Measurements from ENCODE around the gene TIMM29.
"Not testable (repeated sequence)": the region's sequence is repeated elsewhere in the genome, so short reads cannot be mapped to it uniquely, and the experiment has no call there.

TIMM29 gene

DNA sequence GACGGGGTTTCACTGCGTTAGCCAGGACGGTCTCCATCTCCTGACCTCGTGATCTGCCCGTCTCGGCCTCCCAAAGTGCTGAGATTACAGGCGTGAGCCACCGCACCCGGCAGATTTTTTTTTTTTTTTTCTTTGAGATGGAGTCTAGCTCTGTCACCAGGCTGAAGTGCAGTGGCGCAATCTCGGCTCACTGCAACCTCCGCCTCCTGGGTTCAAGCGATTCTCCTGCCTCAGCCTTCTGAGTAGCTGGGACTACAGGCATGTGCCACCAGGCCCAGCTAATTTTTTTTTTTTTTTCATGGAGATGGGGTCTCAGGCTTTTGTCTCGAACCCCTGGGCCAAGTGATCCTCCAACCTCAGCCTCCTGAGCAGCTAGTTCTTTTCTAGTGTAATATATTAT lies 13.0 kb downstream of the TIMM29 start:
- CTCF ChIA-PET, result interaction anchor here (0.6 to 2.9 kb wide), 28 partner anchors 9 to 412 kb away, joined by 3 to 21 read pairs (median 4); no protein-coding TSS in a partner anchor
- TF ChIP-seq, protein P1, sequence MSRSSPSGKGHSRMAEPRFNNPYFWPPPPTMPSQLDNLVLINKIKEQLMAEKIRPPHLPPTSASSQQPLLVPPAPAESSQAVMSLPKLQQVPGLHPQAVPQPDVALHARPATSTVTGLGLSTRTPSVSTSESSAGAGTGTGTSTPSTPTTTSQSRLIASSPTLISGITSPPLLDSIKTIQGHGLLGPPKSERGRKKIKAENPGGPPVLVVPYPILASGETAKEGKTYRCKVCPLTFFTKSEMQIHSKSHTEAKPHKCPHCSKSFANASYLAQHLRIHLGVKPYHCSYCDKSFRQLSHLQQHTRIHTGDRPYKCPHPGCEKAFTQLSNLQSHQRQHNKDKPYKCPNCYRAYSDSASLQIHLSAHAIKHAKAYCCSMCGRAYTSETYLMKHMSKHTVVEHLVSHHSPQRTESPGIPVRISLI (tag by site-specific recombination; IDR thresholded peaks at IDR 0.05), result peak; percentile 89; the same call in 1 of the 2 replicates
- POLR2A ChIA-PET, result interaction anchor here (0.7 to 1.3 kb wide), 6 partner anchors 9 to 165 kb away, joined by 3 to 5 read pairs (median 4); no protein-coding TSS in a partner anchor
- H3K4me3 ChIP-seq (ENCODE audit: low read depth, low read length); H3K36me3 ChIP-seq (ENCODE audit: control insufficient read depth in 2 of 2, insufficient read depth in 1 of 2, low read length in 2 of 2); H3K9me3 ChIP-seq (ENCODE audit: control insufficient read depth, insufficient read depth, low read depth, low read length); H3K4me1 ChIP-seq (ENCODE audit: control insufficient read depth, insufficient read depth, low read length); H3K27ac ChIP-seq (ENCODE audit: extremely low read depth, low read depth, low read length): not testable (repeated sequence)

DNA sequence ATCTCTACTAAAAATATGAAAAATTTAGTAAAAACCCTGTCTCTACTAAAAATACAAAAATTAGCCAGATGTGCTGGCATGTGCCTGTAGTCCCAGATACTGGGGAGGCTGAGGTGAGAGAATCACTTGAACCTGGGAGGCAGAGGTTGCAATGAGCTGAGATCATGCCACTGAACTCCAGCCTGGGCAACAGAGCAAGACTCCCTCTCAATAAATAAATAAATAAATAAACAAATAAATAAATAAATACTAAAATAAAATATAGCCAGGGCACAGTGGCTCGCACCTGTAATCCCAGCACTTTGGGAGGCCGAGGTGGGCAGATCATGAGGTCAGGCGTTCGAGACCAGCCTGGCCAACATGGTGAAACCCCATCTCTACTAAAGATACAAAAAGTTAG lies 14.8 kb downstream of the TIMM29 start:
- TF ChIP-seq ZNF560 (tag by site-specific recombination; IDR thresholded peaks at IDR 0.05; ENCODE audit: borderline replicate concordance) (0 out of 2 replicates have a peak, but pooled peaks have one; percentile 18), ZNF394 (tag by site-specific recombination; IDR thresholded peaks at IDR 0.05; ENCODE audit: borderline replicate concordance) (peak; percentile 86; the same call in 1 of the 2 replicates), ZNF202 (tag by site-specific recombination; IDR thresholded peaks at IDR 0.05; ENCODE audit: borderline replicate concordance) (peak; percentile 19; the same call in 1 of the 2 replicates), ZBTB8A (tag by site-specific recombination; IDR thresholded peaks at IDR 0.05) (peak; percentile 39; the same call in 1 of the 2 replicates), ZNF433 (tag by site-specific recombination; IDR thresholded peaks at IDR 0.05; ENCODE audit: low read depth) (peak; percentile 46; the same call in 1 of the 2 replicates), ZNF266 (tag by site-specific recombination; IDR thresholded peaks at IDR 0.05; ENCODE audit: low read depth) (peak; percentile 55; the same call in 1 of the 2 replicates), ZNF664 (tag by site-specific recombination; IDR thresholded peaks at IDR 0.05) (peak; percentile 22; the same call in 1 of the 2 replicates), ZNF623 (tag by site-specific recombination; IDR thresholded peaks at IDR 0.05) (peak; percentile 43), ZNF140 (tag by site-specific recombination; IDR thresholded peaks at IDR 0.05) (peak; percentile 36; the same call in 1 of the 2 replicates), ZNF426 (tag by site-specific recombination; IDR thresholded peaks at IDR 0.05) (peak; percentile 55), ZNF654 (tag by site-specific recombination; IDR thresholded peaks at IDR 0.05; ENCODE audit: low read depth) (peak; percentile 14; the same call in 1 of the 2 replicates), ZNF121 (tag by site-specific recombination; IDR thresholded peaks at IDR 0.05) (peak; percentile 60; the same call in 1 of the 2 replicates), ZNF791 (tag by site-specific recombination; IDR thresholded peaks at IDR 0.05) (peak; percentile 72)
- TF ChIP-seq, protein P2, sequence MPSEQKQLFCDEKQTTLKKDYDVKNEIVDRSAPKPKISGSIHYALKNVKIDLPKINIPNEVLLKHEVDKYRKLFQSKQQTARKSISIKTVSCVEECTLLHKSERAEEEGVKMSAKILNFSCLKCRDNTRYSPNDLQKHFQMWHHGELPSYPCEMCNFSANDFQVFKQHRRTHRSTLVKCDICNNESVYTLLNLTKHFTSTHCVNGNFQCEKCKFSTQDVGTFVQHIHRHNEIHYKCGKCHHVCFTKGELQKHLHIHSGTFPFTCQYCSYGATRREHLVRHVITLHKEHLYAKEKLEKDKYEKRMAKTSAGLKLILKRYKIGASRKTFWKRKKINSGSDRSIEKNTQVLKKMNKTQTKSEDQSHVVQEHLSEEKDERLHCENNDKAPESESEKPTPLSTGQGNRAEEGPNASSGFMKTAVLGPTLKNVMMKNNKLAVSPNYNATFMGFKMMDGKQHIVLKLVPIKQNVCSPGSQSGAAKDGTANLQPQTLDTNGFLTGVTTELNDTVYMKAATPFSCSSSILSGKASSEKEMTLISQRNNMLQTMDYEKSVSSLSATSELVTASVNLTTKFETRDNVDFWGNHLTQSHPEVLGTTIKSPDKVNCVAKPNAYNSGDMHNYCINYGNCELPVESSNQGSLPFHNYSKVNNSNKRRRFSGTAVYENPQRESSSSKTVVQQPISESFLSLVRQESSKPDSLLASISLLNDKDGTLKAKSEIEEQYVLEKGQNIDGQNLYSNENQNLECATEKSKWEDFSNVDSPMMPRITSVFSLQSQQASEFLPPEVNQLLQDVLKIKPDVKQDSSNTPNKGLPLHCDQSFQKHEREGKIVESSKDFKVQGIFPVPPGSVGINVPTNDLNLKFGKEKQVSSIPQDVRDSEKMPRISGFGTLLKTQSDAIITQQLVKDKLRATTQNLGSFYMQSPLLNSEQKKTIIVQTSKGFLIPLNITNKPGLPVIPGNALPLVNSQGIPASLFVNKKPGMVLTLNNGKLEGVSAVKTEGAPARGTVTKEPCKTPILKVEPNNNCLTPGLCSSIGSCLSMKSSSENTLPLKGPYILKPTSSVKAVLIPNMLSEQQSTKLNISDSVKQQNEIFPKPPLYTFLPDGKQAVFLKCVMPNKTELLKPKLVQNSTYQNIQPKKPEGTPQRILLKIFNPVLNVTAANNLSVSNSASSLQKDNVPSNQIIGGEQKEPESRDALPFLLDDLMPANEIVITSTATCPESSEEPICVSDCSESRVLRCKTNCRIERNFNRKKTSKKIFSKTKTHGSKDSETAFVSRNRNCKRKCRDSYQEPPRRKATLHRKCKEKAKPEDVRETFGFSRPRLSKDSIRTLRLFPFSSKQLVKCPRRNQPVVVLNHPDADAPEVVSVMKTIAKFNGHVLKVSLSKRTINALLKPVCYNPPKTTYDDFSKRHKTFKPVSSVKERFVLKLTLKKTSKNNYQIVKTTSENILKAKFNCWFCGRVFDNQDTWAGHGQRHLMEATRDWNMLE (tag by site-specific recombination; conservative IDR thresholded peaks at IDR 0.05; ENCODE audit: low read depth), result peak; percentile 72
- TF ChIP-seq, protein P3, sequence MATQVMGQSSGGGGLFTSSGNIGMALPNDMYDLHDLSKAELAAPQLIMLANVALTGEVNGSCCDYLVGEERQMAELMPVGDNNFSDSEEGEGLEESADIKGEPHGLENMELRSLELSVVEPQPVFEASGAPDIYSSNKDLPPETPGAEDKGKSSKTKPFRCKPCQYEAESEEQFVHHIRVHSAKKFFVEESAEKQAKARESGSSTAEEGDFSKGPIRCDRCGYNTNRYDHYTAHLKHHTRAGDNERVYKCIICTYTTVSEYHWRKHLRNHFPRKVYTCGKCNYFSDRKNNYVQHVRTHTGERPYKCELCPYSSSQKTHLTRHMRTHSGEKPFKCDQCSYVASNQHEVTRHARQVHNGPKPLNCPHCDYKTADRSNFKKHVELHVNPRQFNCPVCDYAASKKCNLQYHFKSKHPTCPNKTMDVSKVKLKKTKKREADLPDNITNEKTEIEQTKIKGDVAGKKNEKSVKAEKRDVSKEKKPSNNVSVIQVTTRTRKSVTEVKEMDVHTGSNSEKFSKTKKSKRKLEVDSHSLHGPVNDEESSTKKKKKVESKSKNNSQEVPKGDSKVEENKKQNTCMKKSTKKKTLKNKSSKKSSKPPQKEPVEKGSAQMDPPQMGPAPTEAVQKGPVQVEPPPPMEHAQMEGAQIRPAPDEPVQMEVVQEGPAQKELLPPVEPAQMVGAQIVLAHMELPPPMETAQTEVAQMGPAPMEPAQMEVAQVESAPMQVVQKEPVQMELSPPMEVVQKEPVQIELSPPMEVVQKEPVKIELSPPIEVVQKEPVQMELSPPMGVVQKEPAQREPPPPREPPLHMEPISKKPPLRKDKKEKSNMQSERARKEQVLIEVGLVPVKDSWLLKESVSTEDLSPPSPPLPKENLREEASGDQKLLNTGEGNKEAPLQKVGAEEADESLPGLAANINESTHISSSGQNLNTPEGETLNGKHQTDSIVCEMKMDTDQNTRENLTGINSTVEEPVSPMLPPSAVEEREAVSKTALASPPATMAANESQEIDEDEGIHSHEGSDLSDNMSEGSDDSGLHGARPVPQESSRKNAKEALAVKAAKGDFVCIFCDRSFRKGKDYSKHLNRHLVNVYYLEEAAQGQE (tag by site-specific recombination; IDR thresholded peaks at IDR 0.05), result 0 out of 2 replicates have a peak, but pooled peaks have one; percentile 18
- TF ChIP-seq, protein P4, sequence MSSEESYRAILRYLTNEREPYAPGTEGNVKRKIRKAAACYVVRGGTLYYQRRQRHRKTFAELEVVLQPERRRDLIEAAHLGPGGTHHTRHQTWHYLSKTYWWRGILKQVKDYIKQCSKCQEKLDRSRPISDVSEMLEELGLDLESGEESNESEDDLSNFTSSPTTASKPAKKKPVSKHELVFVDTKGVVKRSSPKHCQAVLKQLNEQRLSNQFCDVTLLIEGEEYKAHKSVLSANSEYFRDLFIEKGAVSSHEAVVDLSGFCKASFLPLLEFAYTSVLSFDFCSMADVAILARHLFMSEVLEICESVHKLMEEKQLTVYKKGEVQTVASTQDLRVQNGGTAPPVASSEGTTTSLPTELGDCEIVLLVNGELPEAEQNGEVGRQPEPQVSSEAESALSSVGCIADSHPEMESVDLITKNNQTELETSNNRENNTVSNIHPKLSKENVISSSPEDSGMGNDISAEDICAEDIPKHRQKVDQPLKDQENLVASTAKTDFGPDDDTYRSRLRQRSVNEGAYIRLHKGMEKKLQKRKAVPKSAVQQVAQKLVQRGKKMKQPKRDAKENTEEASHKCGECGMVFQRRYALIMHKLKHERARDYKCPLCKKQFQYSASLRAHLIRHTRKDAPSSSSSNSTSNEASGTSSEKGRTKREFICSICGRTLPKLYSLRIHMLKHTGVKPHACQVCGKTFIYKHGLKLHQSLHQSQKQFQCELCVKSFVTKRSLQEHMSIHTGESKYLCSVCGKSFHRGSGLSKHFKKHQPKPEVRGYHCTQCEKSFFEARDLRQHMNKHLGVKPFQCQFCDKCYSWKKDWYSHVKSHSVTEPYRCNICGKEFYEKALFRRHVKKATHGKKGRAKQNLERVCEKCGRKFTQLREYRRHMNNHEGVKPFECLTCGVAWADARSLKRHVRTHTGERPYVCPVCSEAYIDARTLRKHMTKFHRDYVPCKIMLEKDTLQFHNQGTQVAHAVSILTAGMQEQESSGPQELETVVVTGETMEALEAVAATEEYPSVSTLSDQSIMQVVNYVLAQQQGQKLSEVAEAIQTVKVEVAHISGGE (tag by site-specific recombination; conservative IDR thresholded peaks at IDR 0.05; ENCODE audit: low read depth), result peak; percentile 41; the same call in 1 of the 2 replicates
- H3K36me3 ChIP-seq (ENCODE audit: control insufficient read depth in 2 of 2, insufficient read depth in 1 of 2, low read length in 2 of 2); H3K27ac ChIP-seq (ENCODE audit: extremely low read depth, low read depth, low read length); H3K9me3 ChIP-seq (ENCODE audit: control insufficient read depth, insufficient read depth, low read depth, low read length); H3K4me3 ChIP-seq (ENCODE audit: low read depth, low read length); H3K4me1 ChIP-seq (ENCODE audit: control insufficient read depth, insufficient read depth, low read length): not testable (repeated sequence)
- ChIA-PET POLR2A (interaction anchor here (0.6 to 1.0 kb wide), 2 partner anchors 9 to 16 kb away, joined by 3 to 5 read pairs; no protein-coding TSS in a partner anchor), CTCF (interaction anchor here (0.6 to 2.9 kb wide), 5 partner anchors 9 to 62 kb away, joined by 3 to 21 read pairs (median 3); no protein-coding TSS in a partner anchor)

All from HEK293 (cell line).